Measurements from ENCODE around the gene MVB12B. TPM values are rescaled to one million over a fixed set of nuclear protein-coding genes. Genes with fewer than 3 reads are reported as not detected.

Gene MVB12B
- total RNA-seq, 2 experiments from 2014 or later: 14.3 to 15.3 TPM

DNA sequence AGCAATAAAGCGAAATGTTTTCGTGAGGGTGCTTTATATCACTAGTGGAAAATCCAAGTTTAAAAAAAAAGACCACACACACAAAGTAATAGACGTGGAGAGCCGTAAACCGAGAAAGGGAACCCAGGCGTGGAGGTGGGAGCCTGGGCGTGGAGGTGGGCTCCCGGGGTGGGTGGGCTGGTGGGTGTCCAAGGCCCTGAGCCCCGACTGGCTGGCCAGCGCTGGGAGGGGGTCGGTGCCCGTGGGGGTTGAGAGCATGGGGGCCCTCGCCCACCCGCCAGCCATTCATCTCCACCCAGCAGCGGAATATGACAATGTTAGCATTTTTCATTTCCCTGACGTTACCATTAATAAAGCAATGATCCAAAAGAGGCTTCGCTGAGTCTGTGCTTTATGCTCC is 135.0 kb downstream of the MVB12B start:
- Histone ChIP-seq H3K27me3 (ENCODE audit: control insufficient read depth in 1 of 2, insufficient read depth in 2 of 2, low read length in 2 of 2) (no peaks in the 10 kb centered on the region), H3K9me3 (ENCODE audit: control insufficient read depth in 1 of 2, insufficient read depth in 1 of 2, low read length in 2 of 2) (peaks cover 0 to 3% of the 10 kb centered on the region in 2 experiments), H3K4me1 (ENCODE audit: insufficient read depth, low read length) (no peaks in the 10 kb centered on the region), H3K4me3 (ENCODE audit: low read length) (no peak overlapping the region), H3K36me3 (ENCODE audit: insufficient read depth, low read length) (no peaks in the 10 kb centered on the region), H3K27ac (ENCODE audit: low read depth in 1 of 2, low read length in 2 of 2) (no peak overlapping the region)
- ChIA-PET CTCF (no interaction called here), POLR2A (no interaction called here)
- no peaks in the 10 kb centered on the region for H3K27me3 Mint-ChIP-seq
- TF ChIP-seq, protein P1, sequence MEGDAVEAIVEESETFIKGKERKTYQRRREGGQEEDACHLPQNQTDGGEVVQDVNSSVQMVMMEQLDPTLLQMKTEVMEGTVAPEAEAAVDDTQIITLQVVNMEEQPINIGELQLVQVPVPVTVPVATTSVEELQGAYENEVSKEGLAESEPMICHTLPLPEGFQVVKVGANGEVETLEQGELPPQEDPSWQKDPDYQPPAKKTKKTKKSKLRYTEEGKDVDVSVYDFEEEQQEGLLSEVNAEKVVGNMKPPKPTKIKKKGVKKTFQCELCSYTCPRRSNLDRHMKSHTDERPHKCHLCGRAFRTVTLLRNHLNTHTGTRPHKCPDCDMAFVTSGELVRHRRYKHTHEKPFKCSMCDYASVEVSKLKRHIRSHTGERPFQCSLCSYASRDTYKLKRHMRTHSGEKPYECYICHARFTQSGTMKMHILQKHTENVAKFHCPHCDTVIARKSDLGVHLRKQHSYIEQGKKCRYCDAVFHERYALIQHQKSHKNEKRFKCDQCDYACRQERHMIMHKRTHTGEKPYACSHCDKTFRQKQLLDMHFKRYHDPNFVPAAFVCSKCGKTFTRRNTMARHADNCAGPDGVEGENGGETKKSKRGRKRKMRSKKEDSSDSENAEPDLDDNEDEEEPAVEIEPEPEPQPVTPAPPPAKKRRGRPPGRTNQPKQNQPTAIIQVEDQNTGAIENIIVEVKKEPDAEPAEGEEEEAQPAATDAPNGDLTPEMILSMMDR (IDR thresholded peaks at IDR 0.05): no peak
- DNase-seq (no peak), ATAC-seq (ENCODE audit: poor library complexity) (no peak)
- no peaks in the 10 kb centered on the region for H3K36me3 Mint-ChIP-seq (ENCODE audit: low read depth)
- peaks cover 7% of the 10 kb centered on the region for H3K4me1 Mint-ChIP-seq (ENCODE audit: low read depth)
- H3K27ac Mint-ChIP-seq: no peak overlapping the region
- H3K9me3 Mint-ChIP-seq: no peaks in the 10 kb centered on the region
- intact Hi-C loops (cut with DNase I, micrococcal nuclease): no loop called here
- H3K4me3 Mint-ChIP-seq: no peak overlapping the region

DNA sequence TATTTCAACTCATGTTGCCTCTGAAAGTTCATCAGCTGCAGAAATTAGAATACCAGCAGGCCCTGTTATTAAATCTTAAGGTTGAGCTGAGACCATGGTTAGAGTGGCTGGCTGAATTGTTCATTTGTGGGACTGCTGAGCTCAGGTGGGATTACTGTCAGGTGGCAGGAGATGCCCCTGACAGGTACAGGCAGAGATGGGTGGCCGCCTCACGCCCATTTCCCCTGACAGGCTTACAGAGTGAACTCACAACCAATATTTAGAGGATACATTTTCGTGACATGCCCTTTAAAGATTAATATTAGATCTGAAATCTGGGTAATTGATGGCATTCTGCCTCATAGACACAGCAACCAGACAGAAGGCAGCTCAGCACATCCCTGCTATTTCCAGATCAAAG is 136.0 kb downstream of the MVB12B start:
- Mint-ChIP-seq H3K27ac (no peak overlapping the region), H3K27me3 (no peaks in the 10 kb centered on the region), H3K4me1 (ENCODE audit: low read depth) (peaks cover 14% of the 10 kb centered on the region), H3K9me3 (no peaks in the 10 kb centered on the region), H3K4me3 (no peak overlapping the region), H3K36me3 (ENCODE audit: low read depth) (no peaks in the 10 kb centered on the region)
- ChIA-PET CTCF (no interaction called here), POLR2A (no interaction called here)
- no peaks in the 10 kb centered on the region for H3K27me3 ChIP-seq (ENCODE audit: control insufficient read depth in 1 of 2, insufficient read depth in 2 of 2, low read length in 2 of 2)
- TF ChIP-seq, protein P1 (IDR thresholded peaks at IDR 0.05): no peak
- no peak overlapping the region for H3K27ac ChIP-seq (ENCODE audit: low read depth in 1 of 2, low read length in 2 of 2)
- H3K36me3 ChIP-seq (ENCODE audit: insufficient read depth, low read length): no peaks in the 10 kb centered on the region
- intact Hi-C loops (cut with DNase I, micrococcal nuclease): no loop called here
- ATAC-seq (ENCODE audit: poor library complexity) (no peak), DNase-seq (no peak)
- H3K4me3 ChIP-seq (ENCODE audit: low read length): no peak overlapping the region
- H3K4me1 ChIP-seq (ENCODE audit: insufficient read depth, low read length): peaks cover 4% of the 10 kb centered on the region
- H3K9me3 ChIP-seq (ENCODE audit: control insufficient read depth in 1 of 2, insufficient read depth in 1 of 2, low read length in 2 of 2): peaks cover 0 to 3% of the 10 kb centered on the region in 2 experiments

DNA sequence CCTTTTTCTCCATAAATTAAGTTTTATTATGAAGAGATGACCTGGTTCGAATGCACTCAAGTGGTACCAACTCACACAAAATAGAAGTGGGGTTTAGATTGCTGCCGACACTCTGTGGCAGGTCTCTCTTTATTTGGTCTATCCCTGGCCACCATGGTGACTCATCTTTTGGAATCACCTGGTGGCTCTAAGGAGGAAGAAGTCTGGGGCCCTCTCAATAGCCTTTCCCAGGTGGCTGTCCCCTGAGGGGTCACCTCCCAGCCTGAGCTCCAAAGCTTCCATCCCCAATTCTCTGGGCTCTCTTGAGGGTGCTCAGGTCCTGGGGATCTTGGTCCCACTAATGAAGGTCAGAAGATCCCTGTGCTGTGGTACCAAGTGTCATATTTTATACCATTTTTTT is 136.8 kb downstream of the MVB12B start:
- intact Hi-C loops (cut with DNase I, micrococcal nuclease): no loop called here
- H3K9me3 Mint-ChIP-seq: no peaks in the 10 kb centered on the region
- no peaks in the 10 kb centered on the region for H3K36me3 ChIP-seq (ENCODE audit: insufficient read depth, low read length)
- DNase-seq (no peak), ATAC-seq (ENCODE audit: poor library complexity) (no peak)
- CTCF ChIA-PET: no interaction called here
- H3K27ac ChIP-seq (ENCODE audit: low read depth in 1 of 2, low read length in 2 of 2): no peak overlapping the region
- no peak overlapping the region for H3K27ac Mint-ChIP-seq
- peaks cover 0 to 3% of the 10 kb centered on the region in 2 experiments for H3K9me3 ChIP-seq (ENCODE audit: control insufficient read depth in 1 of 2, insufficient read depth in 1 of 2, low read length in 2 of 2)
- TF ChIP-seq, protein P1 (IDR thresholded peaks at IDR 0.05): no peak
- no peak overlapping the region for H3K4me3 ChIP-seq (ENCODE audit: low read length)
- peaks cover 22% of the 10 kb centered on the region for H3K4me1 Mint-ChIP-seq (ENCODE audit: low read depth)
- H3K4me3 Mint-ChIP-seq: no peak overlapping the region
- H3K4me1 ChIP-seq (ENCODE audit: insufficient read depth, low read length): peaks cover 11% of the 10 kb centered on the region
- H3K27me3 Mint-ChIP-seq: no peaks in the 10 kb centered on the region
- H3K36me3 Mint-ChIP-seq (ENCODE audit: low read depth): no peaks in the 10 kb centered on the region
- no peaks in the 10 kb centered on the region for H3K27me3 ChIP-seq (ENCODE audit: control insufficient read depth in 1 of 2, insufficient read depth in 2 of 2, low read length in 2 of 2)
- POLR2A ChIA-PET: no interaction called here

Measured in CD4-positive, alpha-beta T cell (primary cell).